ENCODE results near the gene NTRK2. TPM values are rescaled to one million over a fixed set of nuclear protein-coding genes. Genes with fewer than 3 reads are reported as not detected.

The NTRK2 gene
- total RNA-seq, 1 experiment from 2014 or later, result not detected

GRCh38 chr9:84703793-84704192, 34.3 kb downstream of the NTRK2 start:
- intact Hi-C loops (cut with micrococcal nuclease; ENCODE audit: unreplicated experiment), result no loop called here

GRCh38 chr9:84705128-84705527, 35.6 kb downstream of the NTRK2 start:
- Histone ChIP-seq H3K4me2 (no peak overlapping the region), H3K36me3 (ENCODE audit: low read depth) (no peaks in the 10 kb centered on the region), H2AFZ (no peak overlapping the region), H3K4me1 (replicated peaks; ENCODE audit: insufficient read depth) (no peaks in the 10 kb centered on the region), H3K9me2 (ENCODE audit: insufficient read depth) (no peaks in the 10 kb centered on the region), H3K9me3 (ENCODE audit: insufficient read depth, low read depth) (no peaks in the 10 kb centered on the region), H3F3A (ENCODE audit: insufficient read depth, low read depth) (no peaks in the 10 kb centered on the region), H3K27me3 (ENCODE audit: insufficient read depth, low read depth) (no peaks in the 10 kb centered on the region), H3K27ac (no peak overlapping the region), H3K4me3 (no peak overlapping the region), H3K79me2 (ENCODE audit: low read depth) (no peaks in the 10 kb centered on the region), H4K20me1 (ENCODE audit: insufficient read depth) (no peaks in the 10 kb centered on the region)
- DNase-seq, result no peak
- CTCF ChIA-PET, result no interaction called here
- TF ChIP-seq EZH2 (IDR thresholded peaks at IDR 0.05; ENCODE audit: low read depth), result no peak
- no peak for TF ChIP-seq CTCF (conservative IDR thresholded peaks at IDR 0.05)
- BruUV-seq (replicated peaks), result no TSS peak
- intact Hi-C loops (cut with micrococcal nuclease; ENCODE audit: unreplicated experiment), result no loop called here
- POLR2A ChIA-PET (ENCODE audit: unreplicated experiment), result no interaction called here

More at GRCh38 chr9:84703793-84704192, 34.3 kb downstream of the NTRK2 start:
- TF ChIP-seq EZH2 (IDR thresholded peaks at IDR 0.05; ENCODE audit: low read depth) (no peak), CTCF (conservative IDR thresholded peaks at IDR 0.05) (no peak)
- Histone ChIP-seq H3K4me3 (no peak overlapping the region), H3K36me3 (ENCODE audit: low read depth) (no peaks in the 10 kb centered on the region), H3K4me1 (replicated peaks; ENCODE audit: insufficient read depth) (no peaks in the 10 kb centered on the region), H3K9me3 (ENCODE audit: insufficient read depth, low read depth) (no peaks in the 10 kb centered on the region), H3K79me2 (ENCODE audit: low read depth) (no peaks in the 10 kb centered on the region), H3K9me2 (ENCODE audit: insufficient read depth) (no peaks in the 10 kb centered on the region), H4K20me1 (ENCODE audit: insufficient read depth) (no peaks in the 10 kb centered on the region), H2AFZ (no peak overlapping the region), H3K27ac (no peak overlapping the region), H3K27me3 (ENCODE audit: insufficient read depth, low read depth) (no peaks in the 10 kb centered on the region), H3K4me2 (no peak overlapping the region), H3F3A (ENCODE audit: insufficient read depth, low read depth) (no peaks in the 10 kb centered on the region)
- no peak for DNase-seq
- ChIA-PET POLR2A (ENCODE audit: unreplicated experiment) (no interaction called here), CTCF (no interaction called here)
- no TSS peak for BruUV-seq (replicated peaks)

GRCh38 chr9:84708400-84708799, 38.9 kb downstream of the NTRK2 start:
- Histone ChIP-seq H4K20me1 (ENCODE audit: insufficient read depth) (no peaks in the 10 kb centered on the region; the same call in 1 of the 2 replicates), H3K27me3 (ENCODE audit: insufficient read depth, low read depth) (no peaks in the 10 kb centered on the region), H3K79me2 (ENCODE audit: low read depth) (no peaks in the 10 kb centered on the region), H3K4me1 (replicated peaks; ENCODE audit: insufficient read depth) (no peaks in the 10 kb centered on the region), H3K4me2 (no peak overlapping the region), H2AFZ (no peak overlapping the region), H3K27ac (no peak overlapping the region), H3K36me3 (ENCODE audit: low read depth) (no peaks in the 10 kb centered on the region), H3F3A (ENCODE audit: insufficient read depth, low read depth) (0 out of 2 replicates have a peak, but pooled peaks cover 3% of the 10 kb centered on the region), H3K9me2 (ENCODE audit: insufficient read depth) (no peaks in the 10 kb centered on the region), H3K9me3 (ENCODE audit: insufficient read depth, low read depth) (no peaks in the 10 kb centered on the region), H3K4me3 (no peak overlapping the region)
- CTCF ChIA-PET, result no interaction called here
- no peak for DNase-seq
- no TSS peak for BruUV-seq (replicated peaks)
- POLR2A ChIA-PET (ENCODE audit: unreplicated experiment), result no interaction called here
- intact Hi-C loops (cut with micrococcal nuclease; ENCODE audit: unreplicated experiment), result no loop called here
- no peak for TF ChIP-seq EZH2 (IDR thresholded peaks at IDR 0.05; ENCODE audit: low read depth)
- no peak for TF ChIP-seq CTCF (conservative IDR thresholded peaks at IDR 0.05)
